GM21619 (cell line): Measurements from ENCODE around the gene HAUS5.

Source experiments
- ATAC-seq: cut with Tn5 transposase; IDR thresholded peaks from one replicate; pipeline ENCODE4 v1.9.1; 2021; ENCODE audit not compliant: unreplicated experiment

HAUS5 gene

DNA sequence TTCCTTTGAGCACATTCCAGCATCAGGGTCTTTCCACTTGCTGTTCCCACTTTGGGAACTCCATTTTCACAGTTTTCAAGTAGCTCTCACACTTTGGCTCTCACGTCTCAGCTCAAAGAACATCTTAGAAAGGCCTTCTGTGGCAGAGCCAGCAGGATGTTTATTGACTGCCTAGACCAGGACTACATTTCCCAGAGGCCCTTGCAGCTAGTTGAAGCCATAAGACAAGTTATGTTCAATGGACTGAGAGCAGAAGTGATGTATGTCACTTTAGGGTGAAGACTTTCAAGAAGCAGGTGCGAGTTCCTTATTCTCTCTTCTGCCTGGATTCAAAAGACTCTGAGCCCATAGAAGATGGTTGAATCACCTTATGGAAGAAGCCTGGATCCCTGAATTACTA, 4.3 kb upstream of the HAUS5 start:
- no peak for ATAC-seq

DNA sequence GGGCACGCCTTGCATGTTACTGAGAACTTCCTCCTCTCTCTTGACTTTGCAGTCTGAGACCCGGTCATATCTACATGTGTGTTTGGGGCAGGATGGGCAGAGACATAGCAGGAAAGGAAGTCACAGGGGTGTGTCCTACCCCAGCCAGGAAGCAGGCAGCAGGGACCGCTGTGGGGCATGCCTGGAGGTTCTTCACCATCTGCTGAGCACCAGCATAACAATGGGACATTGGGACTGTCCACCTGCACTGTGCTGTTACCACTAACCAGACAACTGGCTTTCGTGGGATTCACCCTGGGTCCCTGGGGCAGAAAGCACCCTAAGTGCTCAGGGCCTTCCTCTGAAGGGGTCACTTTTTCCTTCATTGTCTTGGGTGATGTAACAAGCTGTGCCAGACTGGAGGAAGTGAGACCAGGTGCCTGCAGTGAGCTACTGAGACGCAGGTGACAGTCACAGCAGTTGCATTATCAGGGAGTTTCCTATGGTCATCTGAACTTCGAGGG, 2.6 kb upstream of the HAUS5 start:
- peak; percentile 42 for ATAC-seq

GRCh38 chr19:35612224-35612558, 344 bp upstream of the HAUS5 start:
- ATAC-seq: no peak

GRCh38 chr19:35613574-35613973, 1.0 kb downstream of the HAUS5 start:
- no peak for ATAC-seq

DNA sequence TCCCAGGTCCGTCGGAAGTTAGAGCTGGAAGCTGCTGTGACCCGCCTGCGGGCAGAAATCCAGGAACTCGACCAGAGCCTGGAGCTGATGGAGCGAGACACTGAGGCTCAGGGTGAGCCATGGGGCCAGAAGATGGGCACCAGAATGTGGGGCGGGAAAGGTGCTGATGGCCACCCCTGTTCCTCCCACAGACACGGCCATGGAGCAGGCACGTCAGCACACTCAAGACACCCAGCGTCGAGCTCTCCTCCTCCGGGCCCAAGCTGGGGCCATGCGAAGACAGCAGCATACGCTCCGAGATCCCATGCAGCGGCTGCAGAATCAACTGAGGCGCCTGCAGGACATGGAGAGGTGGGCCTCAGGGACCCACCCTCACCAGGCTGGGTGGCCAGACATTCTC, 2.5 kb downstream of the HAUS5 start:
- ATAC-seq: no peak

DNA sequence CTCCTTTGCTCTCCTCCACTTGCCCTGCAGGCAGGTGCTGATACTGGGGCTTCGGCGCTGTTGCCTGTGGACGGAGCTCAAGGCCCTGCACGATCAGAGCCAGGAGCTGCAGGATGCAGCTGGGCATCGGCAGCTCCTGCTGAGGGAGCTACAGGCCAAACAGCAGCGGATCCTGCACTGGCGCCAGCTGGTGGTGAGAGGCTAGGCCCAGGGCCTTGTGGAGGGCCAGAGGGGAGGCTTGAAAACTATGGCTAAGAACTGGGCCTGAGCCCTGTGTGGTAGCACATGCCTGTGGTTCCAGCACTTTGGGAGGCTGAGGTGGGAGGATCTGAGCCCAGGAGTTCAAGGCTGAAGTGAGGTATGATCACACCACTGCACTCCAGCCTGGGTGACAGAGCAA, 6.3 kb downstream of the HAUS5 start:
- ATAC-seq: no peak

DNA sequence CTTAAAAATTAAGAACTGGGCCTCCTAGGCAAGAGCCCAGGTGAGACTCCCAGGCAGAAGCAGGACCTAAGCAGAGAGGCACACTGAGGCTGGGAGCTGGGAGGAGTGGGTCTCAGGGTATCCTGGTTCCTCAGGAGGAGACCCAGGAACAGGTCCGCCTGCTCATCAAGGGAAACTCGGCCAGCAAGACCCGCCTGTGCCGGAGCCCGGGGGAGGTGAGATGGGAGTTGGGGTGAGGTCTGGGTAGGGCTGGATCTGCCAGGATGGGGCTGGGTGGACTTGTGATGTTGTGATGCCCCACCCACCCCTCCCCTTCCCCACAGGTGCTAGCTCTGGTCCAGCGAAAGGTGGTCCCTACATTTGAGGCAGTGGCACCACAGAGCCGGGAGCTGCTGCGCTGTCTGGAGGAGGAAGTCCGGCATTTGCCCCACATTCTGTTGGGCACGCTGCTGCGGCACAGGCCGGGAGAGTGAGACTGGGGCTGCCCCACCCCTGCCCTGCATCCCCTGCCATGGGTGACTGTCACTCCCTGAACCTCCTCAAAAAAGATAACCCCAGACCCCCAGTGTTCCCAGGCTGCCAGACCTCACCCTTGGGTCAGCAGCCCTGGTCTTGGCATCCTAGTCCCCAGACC, 6.9 kb downstream of the HAUS5 start:
- ATAC-seq: no peak

DNA sequence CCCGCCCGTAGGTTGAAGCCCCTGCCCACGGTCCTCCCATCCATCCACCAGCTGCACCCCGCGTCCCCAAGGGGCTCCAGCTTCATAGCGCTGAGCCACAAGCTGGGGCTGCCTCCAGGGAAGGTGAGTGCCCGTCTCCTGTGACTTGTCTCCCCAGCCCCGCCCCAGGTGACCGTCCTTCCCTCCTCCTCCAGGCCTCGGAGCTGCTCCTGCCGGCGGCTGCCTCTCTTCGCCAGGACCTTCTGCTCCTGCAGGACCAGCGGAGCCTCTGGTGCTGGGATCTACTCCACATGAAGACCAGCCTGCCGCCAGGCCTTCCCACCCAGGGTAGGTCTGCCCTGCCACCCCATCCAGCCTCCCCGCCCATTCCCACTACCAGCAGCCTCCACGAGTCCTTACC, 7.5 kb downstream of the HAUS5 start:
- ATAC-seq: no peak

DNA sequence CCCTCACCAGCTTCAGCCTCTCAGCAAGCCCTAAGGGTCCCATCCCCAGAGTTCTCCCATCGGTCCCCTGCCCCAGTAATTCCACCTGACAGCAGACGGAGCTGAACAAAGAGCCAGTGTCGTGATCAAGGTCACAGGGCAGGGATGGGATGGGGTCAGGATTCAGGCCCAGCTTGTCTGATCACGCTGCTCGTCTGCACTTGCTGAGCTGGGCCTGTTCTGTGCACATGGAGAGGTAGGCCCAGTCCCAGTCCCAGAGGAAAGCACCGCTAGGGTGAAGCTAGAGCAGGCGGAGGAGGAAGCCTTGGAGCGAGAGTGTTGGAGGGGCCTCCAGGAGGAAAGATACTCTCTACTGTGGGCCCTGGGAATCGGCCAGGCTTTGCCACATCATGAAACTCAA, 9.2 kb downstream of the HAUS5 start:
- no peak for ATAC-seq

GRCh38 chr19:35622750-35623149, 10.2 kb downstream of the HAUS5 start:
- ATAC-seq: no peak

DNA sequence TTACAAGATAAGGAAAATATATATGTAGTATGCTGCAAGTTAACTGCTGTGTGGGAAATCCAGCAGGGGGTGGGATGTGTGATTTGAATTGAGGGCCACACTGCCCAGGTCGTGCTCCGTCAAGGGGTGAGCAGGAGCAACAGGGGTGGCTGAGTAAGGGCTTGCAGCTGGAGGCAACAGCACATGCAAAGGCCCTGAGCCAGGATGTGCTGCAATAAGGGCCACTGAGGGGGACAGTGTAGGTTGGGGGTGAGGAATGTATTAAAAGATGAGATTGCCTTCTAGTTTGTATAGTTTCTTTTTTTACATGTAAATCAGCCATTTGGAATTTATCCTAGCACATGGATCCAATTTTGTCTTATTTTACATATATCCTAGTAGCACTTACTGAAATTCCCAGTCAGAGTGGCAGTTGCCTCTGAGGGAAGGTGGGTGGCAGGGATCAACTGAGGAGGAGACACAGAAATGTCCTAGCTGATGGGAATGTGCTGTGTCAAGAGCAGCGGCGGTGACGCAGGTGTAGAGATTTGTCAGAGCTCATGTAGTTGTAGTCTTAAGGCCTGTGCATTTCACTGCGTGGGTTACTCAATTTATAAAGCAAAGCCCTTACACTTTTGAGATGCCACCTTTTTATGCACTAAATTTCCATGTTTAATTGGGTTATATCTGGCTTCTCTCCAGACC, 10.9 kb downstream of the HAUS5 start:
- ATAC-seq: no peak

DNA sequence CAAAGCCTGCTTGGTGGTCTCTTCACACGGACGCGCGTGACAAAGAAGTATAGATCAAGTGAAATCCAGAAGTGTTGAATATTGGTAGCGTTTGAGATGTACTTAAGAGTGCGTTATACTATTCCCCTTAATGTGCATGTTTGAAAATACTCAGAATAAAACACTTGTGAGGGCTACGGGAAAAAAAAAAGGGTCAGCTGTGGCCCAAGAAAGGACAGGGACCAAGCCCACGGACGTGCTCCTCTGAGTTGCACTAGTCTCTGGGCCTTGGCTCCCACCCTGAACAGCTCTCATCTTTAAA, 15.7 kb downstream of the HAUS5 start:
- ATAC-seq: no peak

GRCh38 chr19:35628565-35629331, 16.2 kb downstream of the HAUS5 start, which contains the start of gene RBM42:
RBM42 (plus strand) TSS chr19:35629036; CDS start chr19:35629154, 118 bp downstream.
- ATAC-seq: peak; percentile 93

- ATAC-seq: peak; percentile 11
Observed at GRCh38 chr19:35629332-35629633, 16.7 kb downstream of the HAUS5 start.

- no peak for ATAC-seq
Observed at GRCh38 chr19:35633727-35634440, 21.3 kb downstream of the HAUS5 start.

DNA sequence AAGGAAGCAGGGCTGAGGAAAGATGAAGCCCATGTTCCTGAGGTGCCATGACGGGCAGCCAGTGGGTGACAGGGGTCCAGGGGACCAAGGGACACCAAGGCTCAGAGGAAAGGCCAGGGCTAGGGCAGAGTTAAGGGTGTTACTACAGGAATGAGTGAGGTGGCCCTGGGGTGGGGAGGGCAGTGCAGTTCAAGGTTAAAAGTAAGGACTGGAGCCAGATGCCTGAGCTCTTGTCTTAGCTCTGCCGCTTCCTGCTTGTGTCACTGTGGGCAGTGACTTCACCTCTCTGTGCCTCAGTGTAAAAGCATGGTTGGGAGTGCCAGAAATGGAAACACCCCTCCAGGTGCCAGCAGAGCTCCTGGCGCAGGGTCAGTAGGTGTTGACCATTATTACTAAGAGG, 24.1 kb downstream of the HAUS5 start:
- ATAC-seq: no peak

DNA sequence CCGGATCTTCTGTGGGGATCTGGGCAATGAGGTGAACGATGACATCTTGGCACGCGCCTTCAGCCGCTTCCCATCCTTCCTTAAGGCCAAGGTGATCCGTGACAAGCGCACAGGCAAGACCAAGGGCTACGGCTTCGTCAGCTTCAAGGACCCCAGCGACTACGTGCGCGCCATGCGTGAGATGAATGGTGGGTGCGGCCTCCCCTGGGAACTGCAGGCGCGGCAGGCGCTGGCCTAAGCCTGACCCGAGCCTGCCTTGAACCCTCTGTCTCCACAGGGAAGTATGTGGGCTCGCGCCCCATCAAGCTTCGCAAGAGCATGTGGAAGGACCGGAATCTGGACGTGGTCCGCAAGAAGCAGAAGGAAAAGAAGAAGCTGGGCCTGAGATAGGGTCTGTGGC, 24.6 kb downstream of the HAUS5 start:
- no peak for ATAC-seq

DNA sequence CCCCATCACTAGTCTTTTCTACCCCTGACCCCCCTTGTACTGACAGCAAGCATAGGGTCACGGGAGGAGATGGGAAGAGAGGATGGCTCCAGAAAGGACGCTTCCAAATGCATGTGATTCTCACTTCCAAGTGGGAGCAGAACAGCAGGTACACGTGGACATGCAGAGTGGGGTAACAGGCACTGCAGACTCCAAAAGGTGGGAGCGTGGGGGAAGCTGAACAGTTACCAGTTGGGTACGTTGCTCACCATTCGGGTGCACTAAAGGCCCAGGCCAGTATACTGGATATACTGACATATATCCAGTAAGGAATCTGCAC, 26.7 kb downstream of the HAUS5 start:
- no peak for ATAC-seq

DNA sequence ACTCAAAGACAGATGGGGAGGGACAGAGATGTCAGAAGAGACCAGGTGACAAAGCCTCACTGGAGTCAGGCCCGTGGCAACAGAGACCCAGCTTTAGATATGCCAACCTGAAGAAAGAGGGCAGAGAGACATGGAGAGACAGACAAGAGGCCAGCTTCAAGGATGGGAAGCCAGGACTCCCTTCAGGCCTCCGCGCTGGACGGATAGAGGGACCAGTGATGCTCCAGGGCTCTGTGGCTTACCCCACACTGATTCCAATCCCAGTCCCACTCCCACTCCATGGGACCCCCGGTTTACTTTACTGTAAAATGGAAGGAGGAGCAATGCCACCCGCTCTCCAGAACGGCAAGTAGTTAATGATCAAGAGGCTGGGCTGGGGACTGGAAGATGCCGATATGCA, 27.3 kb downstream of the HAUS5 start:
- no peak for ATAC-seq

DNA sequence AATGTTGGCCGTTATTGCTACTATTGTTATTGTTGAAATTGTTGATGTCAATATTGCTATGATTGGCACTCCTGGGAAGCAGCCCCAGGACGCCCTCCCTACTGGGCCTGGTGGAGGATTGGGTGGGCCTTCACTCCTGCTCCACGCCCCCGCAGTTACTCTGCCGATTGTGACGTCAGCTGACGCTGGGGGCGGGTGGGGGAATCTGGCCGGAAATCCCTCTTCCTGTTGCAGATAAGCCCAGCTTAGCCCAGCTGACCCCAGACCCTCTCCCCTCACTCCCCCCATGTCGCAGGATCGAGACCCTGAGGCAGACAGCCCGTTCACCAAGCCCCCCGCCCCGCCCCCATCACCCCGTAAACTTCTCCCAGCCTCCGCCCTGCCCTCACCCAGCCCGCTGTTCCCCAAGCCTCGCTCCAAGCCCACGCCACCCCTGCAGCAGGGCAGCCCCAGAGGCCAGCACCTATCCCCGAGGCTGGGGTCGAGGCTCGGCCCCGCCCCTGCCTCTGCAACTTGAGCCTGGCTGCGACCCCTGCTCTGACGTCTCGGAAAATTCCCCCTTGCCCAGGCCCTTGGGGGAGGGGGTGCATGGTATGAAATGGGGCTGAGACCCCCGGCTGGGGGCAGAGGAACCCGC, 29.1 kb downstream of the HAUS5 start, which contains the start of gene ETV2:
Gene ETV2, plus strand, starts transcription at position 231 of the 637 bp plus-strand sequence. CDS start 716 bp downstream, outside the sequence.
- ATAC-seq: no peak

- ATAC-seq: no peak
Observed at GRCh38 chr19:35642312-35642711, 29.8 kb downstream of the HAUS5 start.
